KMS-11 (cell line): ENCODE data around the gene NTM.

Experiments
- H2AFZ ChIP-seq: fragments of 200-600 bp; sonication (generic); 2 replicates; pipeline ENCODE4 v1.6.1; 2016; ENCODE audit warnings: antibody characterized with exemption, mixed run types, low read depth
- H3K27ac ChIP-seq: fragments of 200-600 bp; sonication (generic); 2 replicates; pipeline ENCODE4 v1.6.1; 2016; ENCODE audit warnings: mild to moderate bottlenecking, mixed run types
- H3K27me3 ChIP-seq: fragments of 200-600 bp; sonication (generic); 2 replicates; pipeline ENCODE4 v1.6.1; 2017; ENCODE audit warnings: mild to moderate bottlenecking, low read depth, mixed run types, moderate library complexity; ENCODE audit not compliant: insufficient read depth
- H3K36me3 ChIP-seq: fragments of 200-600 bp; sonication (generic); 2 replicates; pipeline ENCODE4 v1.6.1; 2017; ENCODE audit warnings: mild to moderate bottlenecking, mixed run types; ENCODE audit not compliant: insufficient read depth
- H3K4me1 ChIP-seq: fragments of 200-600 bp; sonication (generic); 2 replicates; pipeline ENCODE4 v1.6.1; 2016; ENCODE audit warnings: mild to moderate bottlenecking, low read depth, mixed run types; ENCODE audit not compliant: poor library complexity, severe bottlenecking
- H3K4me2 ChIP-seq: fragments of 200-600 bp; sonication (generic); 2 replicates; pipeline ENCODE4 v1.7.0; 2016; ENCODE audit warnings: mild to moderate bottlenecking, mixed run types
- H3K4me3 ChIP-seq: fragments of 200-600 bp; sonication (generic); IDR thresholded peaks from 2 replicates; pipeline ENCODE4 v1.6.1; 2017; ENCODE audit warnings: low read depth, low read length, mixed read lengths; ENCODE audit not compliant: insufficient read depth
- H3K79me2 ChIP-seq: fragments of 200-600 bp; sonication (generic); 2 replicates; pipeline ENCODE4 v1.6.1; 2016; ENCODE audit warnings: low read depth, mixed run types; ENCODE audit not compliant: insufficient read depth
- H3K9ac ChIP-seq: fragments of 200-600 bp; sonication (generic); 2 replicates; pipeline ENCODE4 v1.6.1; 2016; ENCODE audit warnings: mild to moderate bottlenecking, mixed run types
- H4K20me1 ChIP-seq: fragments of 200-600 bp; sonication (generic); 2 replicates; pipeline ENCODE4 v1.6.1; 2016; ENCODE audit warnings: mild to moderate bottlenecking, mixed run types; ENCODE audit not compliant: insufficient read depth
- CTCF ChIP-seq: fragments of 200-600 bp; sonication (generic); conservative IDR thresholded peaks from 2 replicates; pipeline ENCODE4 v1.6.1; 2017; ENCODE audit warnings: low read depth, mild to moderate bottlenecking, antibody characterized with exemption, low read length, moderate library complexity, mixed read lengths

Gene NTM

GRCh38 chr11:131662317-131662972, 292.0 kb downstream of the NTM start:
- no peak overlapping the region for H3K4me3 ChIP-seq
- H3K9ac ChIP-seq = no peak overlapping the region
- H3K4me2 ChIP-seq = no peak overlapping the region
- no peaks in the 10 kb centered on the region for H4K20me1 ChIP-seq
- no peak overlapping the region for H3K27ac ChIP-seq
- no peak for TF ChIP-seq CTCF
- no peaks in the 10 kb centered on the region for H3K36me3 ChIP-seq
- H3K79me2 ChIP-seq = no peaks in the 10 kb centered on the region
- no peaks in the 10 kb centered on the region for H3K4me1 ChIP-seq
- H3K27me3 ChIP-seq = no peaks in the 10 kb centered on the region
- no peak overlapping the region for H2AFZ ChIP-seq

DNA sequence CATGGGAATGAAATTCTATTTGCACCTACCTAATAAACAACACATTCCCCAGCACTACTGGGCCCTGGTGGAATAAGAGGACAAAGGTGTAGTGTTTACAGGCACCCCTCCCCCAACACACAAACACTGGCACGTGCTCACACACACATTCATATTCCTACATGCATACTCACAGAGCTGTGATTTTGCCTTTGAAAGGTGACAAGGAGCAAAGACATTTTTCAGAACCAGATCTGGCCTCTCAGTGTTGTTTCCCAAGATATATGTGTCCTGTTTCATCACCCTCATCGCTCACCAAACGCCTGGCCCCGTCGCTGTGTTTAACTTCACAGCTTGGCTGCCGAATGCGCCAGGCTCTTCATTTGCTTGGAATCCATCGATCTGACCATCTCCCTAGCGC, 292.6 kb downstream of the NTM start:
- Histone ChIP-seq H3K79me2 (no peaks in the 10 kb centered on the region), H3K27me3 (no peaks in the 10 kb centered on the region), H4K20me1 (no peaks in the 10 kb centered on the region), H3K4me3 (no peak overlapping the region), H2AFZ (no peak overlapping the region), H3K4me2 (no peak overlapping the region), H3K4me1 (no peaks in the 10 kb centered on the region), H3K27ac (no peak overlapping the region), H3K36me3 (no peaks in the 10 kb centered on the region), H3K9ac (no peak overlapping the region)
- TF ChIP-seq CTCF = no peak

DNA sequence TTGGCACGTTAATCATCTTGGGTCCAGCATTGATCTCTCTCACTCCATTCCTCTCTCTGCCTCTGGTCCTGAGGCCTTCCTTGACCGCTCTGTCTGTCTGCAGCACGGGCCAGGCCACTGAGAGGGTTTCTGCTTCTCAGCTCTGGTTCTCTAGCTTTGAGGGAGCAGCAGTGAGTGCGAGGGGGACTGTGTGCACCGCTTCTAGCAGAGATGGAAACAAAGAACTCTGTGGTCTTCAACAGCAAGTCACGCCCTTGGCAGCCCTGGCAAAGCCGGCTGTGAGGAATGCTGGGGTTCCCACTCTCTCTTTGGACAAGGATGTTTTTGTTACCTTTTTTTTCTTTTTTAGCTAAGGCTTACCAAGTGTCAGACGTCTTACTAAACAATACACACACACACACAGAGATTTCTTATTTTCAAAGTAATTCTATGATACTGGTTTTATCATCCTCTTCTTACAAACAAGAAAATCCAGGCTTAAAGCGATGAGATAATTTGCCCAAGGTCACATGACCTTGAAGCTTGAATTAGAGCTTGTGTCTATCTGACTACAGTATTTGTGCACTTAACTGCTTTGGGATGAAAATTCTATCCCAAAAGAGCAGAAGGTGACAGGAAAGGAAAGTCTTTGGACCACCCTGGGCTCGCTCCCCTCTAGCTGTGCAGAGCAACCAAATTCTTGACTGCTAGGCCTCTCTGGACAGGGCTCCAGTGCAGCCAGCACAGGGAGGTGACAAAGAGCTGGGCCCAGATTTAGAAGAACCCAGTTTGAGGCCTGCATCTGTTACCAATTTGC, 293.2 kb downstream of the NTM start:
- no peaks in the 10 kb centered on the region for H3K36me3 ChIP-seq
- H3K27me3 ChIP-seq = no peaks in the 10 kb centered on the region
- no peak overlapping the region for H3K9ac ChIP-seq
- H3K4me2 ChIP-seq = no peak overlapping the region
- no peaks in the 10 kb centered on the region for H4K20me1 ChIP-seq
- H3K4me1 ChIP-seq = no peaks in the 10 kb centered on the region
- no peak overlapping the region for H3K4me3 ChIP-seq
- no peaks in the 10 kb centered on the region for H3K79me2 ChIP-seq
- TF ChIP-seq CTCF = no peak
- no peak overlapping the region for H3K27ac ChIP-seq
- H2AFZ ChIP-seq = no peak overlapping the region

DNA sequence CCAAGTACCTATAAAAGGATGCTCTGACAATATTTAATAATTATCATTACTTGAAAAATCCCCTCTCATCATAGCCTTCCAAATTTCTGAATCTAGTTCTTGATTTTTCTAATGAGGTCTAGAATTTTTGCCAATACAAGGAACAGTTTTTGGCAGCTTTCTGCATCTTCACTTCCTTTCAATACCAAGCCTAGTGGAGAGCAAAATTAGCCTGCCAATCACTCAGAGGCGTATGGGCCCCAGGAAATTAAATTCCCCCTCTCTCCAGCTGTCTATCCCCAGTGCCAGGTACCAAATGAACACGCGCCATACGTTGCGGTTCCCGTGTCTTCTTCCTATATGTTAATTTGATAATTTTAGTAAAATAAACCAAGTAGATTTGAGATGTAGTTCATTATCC, 293.9 kb downstream of the NTM start:
- H3K4me1 ChIP-seq = no peaks in the 10 kb centered on the region
- no peaks in the 10 kb centered on the region for H4K20me1 ChIP-seq

More for the DNA sequence above, 293.9 kb downstream of the NTM start:
- Histone ChIP-seq H2AFZ (no peak overlapping the region), H3K4me3 (no peak overlapping the region), H3K36me3 (no peaks in the 10 kb centered on the region), H3K27me3 (no peaks in the 10 kb centered on the region), H3K79me2 (no peaks in the 10 kb centered on the region), H3K9ac (no peak overlapping the region), H3K27ac (no peak overlapping the region), H3K4me2 (no peak overlapping the region)
- TF ChIP-seq CTCF = no peak
